NCI-H82 treated with DMSO at 0.1 percent for 48 hours (cell line): ENCODE results near the gene HYAL2.
A peak's percentile ranks its signal among the peaks of the same experiment; 100 is the strongest.
"Not testable (repeated sequence)": the region's sequence is repeated elsewhere in the genome, so short reads cannot be mapped to it uniquely, and the experiment has no call there.

Experiments
- DNase-seq: peaks from one replicate; lab custom pipeline; 2025; ENCODE audit not compliant: unreplicated experiment; lab: John Stamatoyannopoulos, UW

HYAL2 gene

GRCh38 chr3:50293079-50293801 lies 29.3 kb downstream of the HYAL2 start:
- DNase-seq = no peak

- DNase-seq = peak; percentile 90
Measured at GRCh38 chr3:50292159-50293078, 30.1 kb downstream of the HYAL2 start, which contains the start of gene IFRD2. Gene IFRD2 (minus strand): TSS chr3:50292429. CDS start chr3:50292274, 155 bp downstream.

GRCh38 chr3:50290161-50290641 lies 32.3 kb downstream of the HYAL2 start:
- no peak for DNase-seq

- no peak for DNase-seq
Measured at GRCh38 chr3:50289130-50289529, 33.4 kb downstream of the HYAL2 start.

GRCh38 chr3:50288387-50289007 lies 34.0 kb downstream of the HYAL2 start:
- no peak for DNase-seq

- DNase-seq = no peak
Measured at GRCh38 chr3:50287262-50287661, 35.3 kb downstream of the HYAL2 start.

- no peak for DNase-seq
Measured at GRCh38 chr3:50286322-50287227, 36.0 kb downstream of the HYAL2 start.

- not testable (repeated sequence) for DNase-seq
Measured at GRCh38 chr3:50284121-50284520, 38.4 kb downstream of the HYAL2 start.

- no peak for DNase-seq
Measured at GRCh38 chr3:50279255-50280016, 43.1 kb downstream of the HYAL2 start.

GRCh38 chr3:50278880-50279224 lies 43.7 kb downstream of the HYAL2 start, which contains the start of gene LSMEM2:
Gene LSMEM2 (plus strand): TSS chr3:50279087. CDS start chr3:50279114, 27 bp downstream.
- no peak for DNase-seq

GRCh38 chr3:50278123-50278879 lies 44.2 kb downstream of the HYAL2 start:
- DNase-seq = no peak

GRCh38 chr3:50276762-50277101 lies 45.8 kb downstream of the HYAL2 start:
- no peak for DNase-seq

- no peak for DNase-seq
Measured at GRCh38 chr3:50275996-50276761, 46.4 kb downstream of the HYAL2 start.

GRCh38 chr3:50275141-50275995 lies 47.2 kb downstream of the HYAL2 start:
- DNase-seq = no peak

GRCh38 chr3:50274371-50275104 lies 48.0 kb downstream of the HYAL2 start:
- DNase-seq = peak; percentile 43

GRCh38 chr3:50273689-50274065 lies 48.9 kb downstream of the HYAL2 start:
- no peak for DNase-seq
